HUES48 (cell line): ENCODE results near the gene PRELID3B.

ENCODE experiments used
- H3K27ac ChIP-seq: one replicate; pipeline ENCODE4 v1.7.0; 2013; ENCODE audit warnings: low read depth, low read length, inconsistent platforms
- H3K27me3 ChIP-seq: 2 replicates; pipeline ENCODE4 v1.6.1; 2013; ENCODE audit warnings: mild to moderate bottlenecking, low read length; ENCODE audit not compliant: control insufficient read depth, insufficient read depth
- H3K36me3 ChIP-seq: 2 replicates; pipeline ENCODE4 v1.6.1; 2013; ENCODE audit warnings: low read length; ENCODE audit not compliant: control insufficient read depth, insufficient read depth
- H3K4me1 ChIP-seq: 2 replicates; pipeline ENCODE4 v1.6.1; 2013; ENCODE audit warnings: mild to moderate bottlenecking, low read length; ENCODE audit not compliant: control insufficient read depth, insufficient read depth
- H3K4me3 ChIP-seq: 2 replicates; pipeline ENCODE4 v1.5.1; 2013; ENCODE audit warnings: mild to moderate bottlenecking, low read depth, low read length
- H3K9ac ChIP-seq: 2 replicates; pipeline ENCODE4 v1.6.1; 2013; ENCODE audit warnings: mild to moderate bottlenecking, low read depth, low read length, moderate library complexity
- H3K9me3 ChIP-seq: 2 replicates; pipeline ENCODE4 v1.6.1; 2013; ENCODE audit warnings: low read length; ENCODE audit not compliant: control insufficient read depth, insufficient read depth

The PRELID3B gene

GRCh38 chr20:58992911-58993310, 49.7 kb downstream of the PRELID3B start:
- no peak overlapping the region for H3K27ac ChIP-seq
- no peaks in the 10 kb centered on the region for H3K4me1 ChIP-seq
- H3K27me3 ChIP-seq = no peaks in the 10 kb centered on the region
- peaks cover 96% of the 10 kb centered on the region for H3K36me3 ChIP-seq
- H3K4me3 ChIP-seq = no peak overlapping the region
- no peak overlapping the region for H3K9ac ChIP-seq
- no peaks in the 10 kb centered on the region for H3K9me3 ChIP-seq

- H3K27me3 ChIP-seq = no peaks in the 10 kb centered on the region
- peaks cover 98% of the 10 kb centered on the region for H3K36me3 ChIP-seq
- no peak overlapping the region for H3K9ac ChIP-seq
- H3K4me3 ChIP-seq = no peak overlapping the region
- H3K4me1 ChIP-seq = no peaks in the 10 kb centered on the region
- no peak overlapping the region for H3K27ac ChIP-seq
- no peaks in the 10 kb centered on the region for H3K9me3 ChIP-seq
Measured at GRCh38 chr20:58991715-58992114, 50.9 kb downstream of the PRELID3B start.

GRCh38 chr20:58990651-58991445, 51.7 kb downstream of the PRELID3B start:
- Histone ChIP-seq H3K4me1 (no peaks in the 10 kb centered on the region), H3K36me3 (peaks cover 98% of the 10 kb centered on the region), H3K4me3 (no peak overlapping the region), H3K27ac (no peak overlapping the region), H3K9me3 (no peaks in the 10 kb centered on the region), H3K27me3 (no peaks in the 10 kb centered on the region), H3K9ac (no peak overlapping the region)

DNA sequence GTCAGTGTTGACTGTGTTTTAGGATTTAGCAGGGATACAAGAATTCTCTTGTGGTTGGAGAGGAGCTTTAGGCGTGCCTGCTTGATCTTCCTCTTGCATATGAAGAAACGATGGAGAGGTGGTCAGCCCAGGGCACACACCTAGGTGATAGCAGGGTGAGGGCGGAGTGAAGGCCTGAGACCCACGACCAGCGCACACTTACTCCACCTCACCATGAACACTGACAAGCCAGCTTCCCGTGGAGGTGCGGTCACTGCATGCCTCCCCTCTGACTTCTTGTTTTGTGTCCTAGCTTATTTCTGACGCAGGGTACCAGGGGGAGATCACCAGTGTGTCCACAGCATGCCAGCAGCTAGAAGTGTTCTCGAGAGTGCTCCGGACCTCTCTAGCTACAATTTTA, 53.4 kb downstream of the PRELID3B start:
- Histone ChIP-seq H3K4me1 (no peaks in the 10 kb centered on the region), H3K4me3 (no peak overlapping the region), H3K27ac (no peak overlapping the region), H3K36me3 (peaks cover 84% of the 10 kb centered on the region), H3K9me3 (no peaks in the 10 kb centered on the region), H3K9ac (no peak overlapping the region), H3K27me3 (no peaks in the 10 kb centered on the region)

DNA sequence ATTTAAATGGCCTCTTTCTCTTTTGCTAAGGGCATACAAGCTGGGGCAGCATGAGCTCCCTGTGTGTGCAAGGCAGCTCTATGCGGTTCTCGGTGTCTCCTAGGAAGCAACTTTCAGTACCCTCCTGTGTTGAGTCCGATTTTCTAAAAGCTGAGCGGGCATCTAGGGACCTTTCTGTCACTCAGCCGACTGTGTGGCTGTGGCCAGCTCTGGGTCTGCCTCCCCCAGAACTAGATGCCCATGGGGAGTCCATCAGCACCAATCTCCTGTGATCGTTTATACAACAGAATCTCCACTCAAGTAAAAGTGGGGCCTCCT, 54.1 kb downstream of the PRELID3B start:
- H3K4me1 ChIP-seq = no peaks in the 10 kb centered on the region
- no peak overlapping the region for H3K27ac ChIP-seq
- peaks cover 77% of the 10 kb centered on the region for H3K36me3 ChIP-seq
- no peak overlapping the region for H3K4me3 ChIP-seq
- H3K9ac ChIP-seq = no peak overlapping the region
- H3K9me3 ChIP-seq = no peaks in the 10 kb centered on the region
- no peaks in the 10 kb centered on the region for H3K27me3 ChIP-seq

DNA sequence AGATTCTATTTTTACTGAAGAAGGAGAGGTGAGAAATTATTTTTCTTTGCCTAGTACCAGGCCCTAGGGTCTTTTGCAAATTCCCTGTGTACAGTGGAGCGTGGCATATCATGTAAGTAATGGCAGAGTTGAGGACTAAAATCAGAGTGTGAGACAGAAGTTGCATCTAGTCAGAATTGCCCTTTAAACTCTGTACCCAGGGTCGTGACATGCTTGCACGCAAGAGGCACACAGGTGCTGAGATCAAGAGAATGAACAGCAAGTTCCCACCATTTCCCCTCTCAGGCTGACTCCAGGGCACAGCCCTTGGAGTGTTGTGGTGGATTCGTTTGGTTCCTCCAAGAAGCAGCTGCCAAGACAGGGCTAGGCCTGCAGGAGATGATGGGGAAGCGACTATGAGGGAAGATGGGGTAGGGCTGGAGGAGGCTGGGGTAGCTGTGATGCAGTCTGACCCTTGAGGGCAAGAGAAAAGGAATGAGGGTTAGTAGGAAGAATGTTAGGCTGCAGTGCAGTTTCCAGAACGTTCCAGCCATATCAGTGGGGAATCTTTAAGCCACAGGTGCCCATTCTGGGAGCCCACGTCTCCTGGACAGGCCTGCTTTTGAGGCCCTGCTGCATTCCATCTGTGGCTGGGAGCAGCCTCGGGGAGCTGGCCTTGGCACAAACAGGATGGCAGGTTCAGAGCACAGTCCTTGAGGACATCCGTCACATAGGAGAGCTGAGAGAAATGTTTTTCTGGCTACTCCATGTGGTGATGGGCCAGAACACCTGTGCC, 54.6 kb downstream of the PRELID3B start:
- Histone ChIP-seq H3K36me3 (peaks cover 72% of the 10 kb centered on the region), H3K9me3 (no peaks in the 10 kb centered on the region)

DNA sequence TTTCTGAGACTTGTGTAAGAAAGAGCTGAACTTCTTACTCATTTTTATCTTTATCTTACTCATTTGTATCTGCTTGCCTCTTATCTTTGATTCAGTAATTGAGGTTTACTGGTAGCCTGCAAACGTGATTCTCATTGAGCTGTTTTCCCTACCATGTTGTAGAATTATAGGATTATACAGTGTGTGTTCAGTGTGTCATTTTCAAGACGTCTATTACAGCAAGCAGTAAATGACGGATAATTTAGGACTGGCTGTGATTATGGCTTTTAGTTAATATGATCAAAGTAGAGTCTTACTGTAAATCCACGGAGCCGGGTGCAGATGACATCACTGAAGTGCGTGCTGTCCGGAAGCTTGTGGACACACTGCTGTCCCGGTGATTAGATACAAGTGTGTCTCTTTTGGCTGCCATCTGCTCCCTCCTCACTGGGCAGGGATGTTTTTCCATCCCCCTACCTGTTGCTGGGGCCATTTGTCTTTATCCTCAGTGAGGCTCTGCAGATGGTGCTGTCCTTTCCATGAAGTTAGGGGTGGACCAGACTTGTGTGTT, 55.5 kb downstream of the PRELID3B start:
- H3K9ac ChIP-seq = no peak overlapping the region
- H3K36me3 ChIP-seq = peaks cover 63% of the 10 kb centered on the region

More for the DNA sequence above, 54.6 kb downstream of the PRELID3B start:
- Histone ChIP-seq H3K4me3 (no peak overlapping the region), H3K9ac (no peak overlapping the region), H3K27me3 (no peaks in the 10 kb centered on the region), H3K4me1 (no peaks in the 10 kb centered on the region), H3K27ac (no peak overlapping the region)

DNA sequence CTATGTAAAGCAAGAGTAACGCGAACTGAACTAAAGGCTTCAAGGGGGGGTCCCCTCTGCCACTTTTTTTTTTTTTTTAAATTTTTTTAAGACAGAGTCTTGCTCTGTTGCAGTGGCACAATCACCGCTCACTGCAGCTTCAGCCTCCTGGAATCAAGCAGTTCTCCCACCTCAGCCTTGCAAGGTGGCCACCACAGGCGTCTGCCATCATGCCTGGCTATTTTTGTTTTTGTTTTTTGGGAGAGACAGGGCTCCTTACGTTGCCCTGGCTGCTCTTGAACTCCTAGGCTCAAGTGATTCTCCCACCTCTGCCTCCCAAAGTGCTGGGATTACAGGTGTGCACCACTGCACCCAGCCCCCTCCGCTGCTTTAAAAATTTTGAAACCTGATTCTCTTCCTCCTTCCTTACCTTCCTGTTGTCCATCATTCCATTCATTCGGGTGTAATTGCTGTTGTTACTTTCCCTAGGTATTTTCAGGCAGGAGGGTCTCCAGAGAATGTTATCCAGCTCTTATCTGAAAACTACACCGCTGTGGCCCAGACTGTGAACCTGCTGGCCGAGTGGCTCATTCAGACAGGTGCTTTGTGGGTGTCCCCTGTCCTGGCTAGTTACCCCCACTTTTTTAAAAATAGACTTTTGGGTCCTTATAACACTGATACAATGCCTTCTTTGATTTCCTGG, 56.2 kb downstream of the PRELID3B start:
- Histone ChIP-seq H3K9me3 (no peaks in the 10 kb centered on the region), H3K27me3 (no peaks in the 10 kb centered on the region), H3K9ac (no peak overlapping the region), H3K4me3 (no peak overlapping the region), H3K27ac (no peak overlapping the region), H3K4me1 (no peaks in the 10 kb centered on the region), H3K36me3 (peaks cover 56% of the 10 kb centered on the region)

More for the DNA sequence above, 55.5 kb downstream of the PRELID3B start:
- Histone ChIP-seq H3K9me3 (no peaks in the 10 kb centered on the region), H3K4me3 (no peak overlapping the region), H3K27ac (no peak overlapping the region), H3K4me1 (no peaks in the 10 kb centered on the region), H3K27me3 (no peaks in the 10 kb centered on the region)

GRCh38 chr20:58985656-58986055, 56.9 kb downstream of the PRELID3B start:
- Histone ChIP-seq H3K27me3 (no peaks in the 10 kb centered on the region), H3K4me3 (no peak overlapping the region), H3K4me1 (no peaks in the 10 kb centered on the region), H3K36me3 (peaks cover 49% of the 10 kb centered on the region), H3K9ac (no peak overlapping the region), H3K9me3 (no peaks in the 10 kb centered on the region), H3K27ac (no peak overlapping the region)

DNA sequence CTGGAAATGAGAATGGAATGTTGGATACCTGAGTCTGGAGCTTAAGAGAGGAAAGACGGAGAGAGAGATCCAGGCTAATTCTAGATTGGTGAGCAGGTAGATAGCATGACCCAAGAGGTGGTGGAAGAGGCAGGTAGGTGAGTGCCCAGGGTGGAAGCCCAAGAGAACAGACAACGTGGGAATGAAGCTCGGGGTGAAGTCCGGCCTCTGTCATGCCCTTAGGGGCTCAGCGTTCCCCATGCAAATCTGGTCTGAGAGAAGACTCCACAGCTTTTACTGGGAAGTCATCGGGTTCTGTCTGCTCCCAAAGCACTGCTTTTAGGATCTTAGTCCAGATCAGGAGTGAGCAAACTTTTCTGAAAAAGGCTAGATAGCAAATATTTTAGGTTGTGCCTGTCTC, 57.9 kb downstream of the PRELID3B start:
- Histone ChIP-seq H3K9ac (no peak overlapping the region), H3K4me1 (no peaks in the 10 kb centered on the region), H3K4me3 (no peak overlapping the region), H3K27ac (no peak overlapping the region), H3K36me3 (peaks cover 41% of the 10 kb centered on the region), H3K9me3 (no peaks in the 10 kb centered on the region), H3K27me3 (no peaks in the 10 kb centered on the region)
